Liver (tissue), 9 donors: ENCODE data around the gene INPP4B. TPM values are rescaled to one million over a fixed set of nuclear protein-coding genes. Genes with fewer than 3 reads are reported as not detected.

Source experiments
- DNase-seq: peaks from one replicate; pipeline ENCODE4 v3.0.0-alpha.2; 2017; ENCODE audit warnings: low spot score
- H3K27ac ChIP-seq, 2 donors: one replicate each; pipeline ENCODE4 v1.7.0; 2013; ENCODE audit warnings: inconsistent platforms in 2 of 2, low read length in 2 of 2, control low read depth in 1 of 2, low read depth in 1 of 2, mild to moderate bottlenecking in 1 of 2
- H3K27me3 ChIP-seq, 4 donors: one replicate each; pipeline versions ENCODE4 v1.6.1 to v1.7.0; 2013; ENCODE audit warnings: low read length in 3 of 4, inconsistent platforms in 1 of 4, mild to moderate bottlenecking in 1 of 4, moderate library complexity in 1 of 4; ENCODE audit not compliant: control insufficient read depth in 4 of 4, insufficient read depth in 4 of 4
- H3K36me3 ChIP-seq, 4 donors: one replicate each; pipeline versions ENCODE4 v1.6.1 to v1.7.0; 2013; ENCODE audit warnings: low read length in 3 of 4, mild to moderate bottlenecking in 3 of 4, low read depth in 1 of 4, moderate library complexity in 1 of 4; ENCODE audit not compliant: control insufficient read depth in 4 of 4, insufficient read depth in 3 of 4
- H3K4me1 ChIP-seq, 4 donors: one replicate each; pipeline versions ENCODE4 v1.6.1 to v1.7.0; 2013; ENCODE audit warnings: low read length in 3 of 4, mild to moderate bottlenecking in 3 of 4, moderate library complexity in 1 of 4; ENCODE audit not compliant: control insufficient read depth in 4 of 4, insufficient read depth in 4 of 4
- H3K4me3 ChIP-seq, 3 donors: one replicate each; pipeline versions ENCODE4 v1.6.1 to v1.7.0; 2013; ENCODE audit warnings: low read length in 3 of 3, control low read depth in 1 of 3, low read depth in 1 of 3, mild to moderate bottlenecking in 1 of 3
- H3K9ac ChIP-seq, 2 donors: one replicate each; pipeline ENCODE4 v1.7.0; 2013; ENCODE audit warnings: low read length in 2 of 2, mild to moderate bottlenecking in 2 of 2, moderate library complexity in 2 of 2, control low read depth in 1 of 2, low read depth in 1 of 2
- H3K9me3 ChIP-seq, 4 donors: one replicate each; pipeline versions ENCODE4 v1.6.1 to v1.7.0; 2013; ENCODE audit warnings: low read length in 3 of 4; ENCODE audit not compliant: control insufficient read depth in 4 of 4
- CTCF ChIP-seq: fragments of 150-350 bp; IDR thresholded peaks from 2 replicates; pipeline ENCODE4 v1.5.1; 2017; ENCODE audit warnings: improper control_type of control experiment, low read depth, low read length; ENCODE audit not compliant: missing input control
- GABPA ChIP-seq, 2 donors: IDR thresholded peaks in 1 of 2; conservative IDR thresholded peaks in 1 of 2; 2 replicates each; pipeline ENCODE4 v1.6.1; 2016; ENCODE audit warnings: antibody characterized with exemption in 2 of 2, mild to moderate bottlenecking in 1 of 2, moderate library complexity in 1 of 2
- HNF4A ChIP-seq, 2 donors: conservative IDR thresholded peaks; 2 replicates each; pipeline ENCODE4 v1.6.1; 2016; ENCODE audit warnings: antibody characterized with exemption in 2 of 2, mild to moderate bottlenecking in 2 of 2
- MAX ChIP-seq: IDR thresholded peaks from 2 replicates; pipeline ENCODE4 v1.6.1; 2016; ENCODE audit warnings: antibody characterized with exemption
- NR2F2 ChIP-seq: IDR thresholded peaks from 2 replicates; pipeline ENCODE4 v1.6.1; 2016; ENCODE audit warnings: antibody characterized with exemption
- RAD21 ChIP-seq, 2 donors: IDR thresholded peaks; 2 replicates each; pipeline ENCODE4 v1.6.1; 2016; ENCODE audit warnings: antibody characterized with exemption in 2 of 2, mild to moderate bottlenecking in 2 of 2
- RXRA ChIP-seq, 2 donors: IDR thresholded peaks; 2 replicates each; pipeline ENCODE4 v1.6.1; 2017 to 2018; ENCODE audit warnings: antibody characterized with exemption in 2 of 2, mild to moderate bottlenecking in 1 of 2
- SP1 ChIP-seq: IDR thresholded peaks from 2 replicates; pipeline ENCODE4 v1.6.1; 2018; ENCODE audit warnings: antibody characterized with exemption, mild to moderate bottlenecking
- TAF1 ChIP-seq: conservative IDR thresholded peaks from 2 replicates; pipeline ENCODE4 v1.6.1; 2016; ENCODE audit warnings: antibody characterized with exemption, mild to moderate bottlenecking
- WGBS: extraction: QIAGEN DNeasy Blood & Tissue Kit; methylation state at CpG from one replicate; pipeline ENCODE4 v1.1.7; 2013; 5-methylcytosine and 5-hydroxymethylcytosine counted together
- polyA plus RNA-seq, 2 donors: library from polyadenylated mRNA; stranded (reverse) in 1 of 2; unstranded in 1 of 2; fragments of 200-250 nt in 1 of 2; fragments of >200 nt in 1 of 2; fragmentation: Nextera tagmentation in 1 of 2; extraction: Ambion mirVana in 1 of 2; gene quantifications; one replicate each; pipeline versions ENCODE4 v1.2.1 to v1.2.3, GENCODE V29; 2013 to 2015
- total RNA-seq, 2 donors: library from RNA; depleted of rRNA; stranded (reverse); fragments of >200 nt; gene quantifications; one replicate each; pipeline ENCODE4 v1.2.3, GENCODE V29; 2014
- TF ChIP-seq, protein P1 (sequence below): IDR thresholded peaks from 2 replicates; pipeline ENCODE4 v1.6.1; 2016; ENCODE audit warnings: antibody characterized with exemption
- donor health status: healthy.
- donor health status: healthy.
- donor health status: healthy.
- donor health status: healthy.
- donor health status: healthy.

INPP4B gene
- total and polyA plus RNA-seq, 4 donors, result 0.43 to 2.8 (median 1.6) TPM

DNA sequence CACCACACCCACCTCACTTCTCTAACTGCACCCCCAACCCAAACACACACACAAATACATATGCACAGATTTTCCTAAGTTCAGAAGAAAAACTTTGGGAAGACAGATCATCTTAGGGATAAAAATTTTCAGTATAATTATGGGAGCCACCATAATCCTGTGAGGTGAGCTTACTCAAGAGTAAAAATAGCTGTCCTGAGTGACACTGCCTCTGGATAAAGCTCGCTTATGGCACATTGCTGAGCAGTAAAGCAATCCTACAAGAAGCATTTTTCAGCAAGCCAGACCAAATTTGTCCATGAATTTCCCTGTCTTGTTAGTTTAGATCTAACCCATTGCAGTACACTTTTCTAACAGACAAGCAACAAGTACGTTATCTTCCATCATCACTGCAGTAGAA, 83.8 kb downstream of the INPP4B start:
- no peaks in the 10 kb centered on the region for H3K9me3 ChIP-seq
- no peak overlapping the region for H3K4me3 ChIP-seq
- DNase-seq, result no peak
- no peaks in the 10 kb centered on the region for H3K36me3 ChIP-seq
- H3K27ac ChIP-seq, result no peak overlapping the region
- no peaks in the 10 kb centered on the region for H3K27me3 ChIP-seq
- H3K9ac ChIP-seq, result no peak overlapping the region
- H3K4me1 ChIP-seq, result no peaks in the 10 kb centered on the region
- 76% methylated on average over 2 of the region's 2 CpGs for WGBS
- TF ChIP-seq CTCF (no peak), GABPA (IDR thresholded peaks at IDR 0.05 in 1 of 2, conservative IDR thresholded peaks at IDR 0.05 in 1 of 2) (no peak), RAD21 (IDR thresholded peaks at IDR 0.05) (no peak), RXRA (IDR thresholded peaks at IDR 0.05) (no peak)

DNA sequence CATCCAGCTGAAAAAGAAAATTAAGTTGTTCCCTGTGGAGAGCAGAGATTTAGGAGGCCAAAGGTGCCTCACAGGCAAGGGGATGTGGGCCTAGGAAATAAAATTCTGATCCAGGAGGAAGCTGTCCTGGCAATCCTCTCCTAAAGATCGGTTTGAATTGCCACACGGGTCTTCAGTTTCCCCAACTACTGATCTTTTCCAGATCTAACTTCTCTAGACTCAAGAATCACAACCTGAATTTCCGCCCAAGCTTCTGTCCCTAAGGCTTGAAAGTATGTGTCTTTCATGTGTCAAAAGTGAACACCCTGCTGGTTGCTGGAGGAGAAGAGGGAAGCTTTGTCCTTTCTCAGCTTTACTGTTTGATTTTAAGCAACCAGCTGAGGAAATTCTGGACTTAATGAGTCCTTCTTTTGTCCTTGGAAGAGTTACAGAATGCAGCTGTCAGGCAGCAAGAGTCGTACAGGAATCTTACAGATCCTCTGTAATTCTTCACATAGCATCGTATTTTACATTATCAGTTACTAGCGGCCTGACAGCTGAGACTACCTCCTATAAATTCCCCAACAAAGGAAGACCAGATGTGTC, 93.8 kb downstream of the INPP4B start:
- DNase-seq, result no peak
- no peaks in the 10 kb centered on the region for H3K36me3 ChIP-seq
- no peak overlapping the region for H3K4me3 ChIP-seq
- H3K9me3 ChIP-seq, result no peaks in the 10 kb centered on the region
- TF ChIP-seq MAX (no peak), GABPA (IDR thresholded peaks at IDR 0.05 in 1 of 2, conservative IDR thresholded peaks at IDR 0.05 in 1 of 2) (no peak), TAF1 (no peak), RXRA (IDR thresholded peaks at IDR 0.05) (no peak)
- TF ChIP-seq, protein P1, sequence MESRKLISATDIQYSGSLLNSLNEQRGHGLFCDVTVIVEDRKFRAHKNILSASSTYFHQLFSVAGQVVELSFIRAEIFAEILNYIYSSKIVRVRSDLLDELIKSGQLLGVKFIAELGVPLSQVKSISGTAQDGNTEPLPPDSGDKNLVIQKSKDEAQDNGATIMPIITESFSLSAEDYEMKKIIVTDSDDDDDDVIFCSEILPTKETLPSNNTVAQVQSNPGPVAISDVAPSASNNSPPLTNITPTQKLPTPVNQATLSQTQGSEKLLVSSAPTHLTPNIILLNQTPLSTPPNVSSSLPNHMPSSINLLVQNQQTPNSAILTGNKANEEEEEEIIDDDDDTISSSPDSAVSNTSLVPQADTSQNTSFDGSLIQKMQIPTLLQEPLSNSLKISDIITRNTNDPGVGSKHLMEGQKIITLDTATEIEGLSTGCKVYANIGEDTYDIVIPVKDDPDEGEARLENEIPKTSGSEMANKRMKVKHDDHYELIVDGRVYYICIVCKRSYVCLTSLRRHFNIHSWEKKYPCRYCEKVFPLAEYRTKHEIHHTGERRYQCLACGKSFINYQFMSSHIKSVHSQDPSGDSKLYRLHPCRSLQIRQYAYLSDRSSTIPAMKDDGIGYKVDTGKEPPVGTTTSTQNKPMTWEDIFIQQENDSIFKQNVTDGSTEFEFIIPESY, result no peak
- WGBS, result 69% methylated on average over 6 of the region's 6 CpGs
- peaks cover 0 to 3% (median 0%) of the 10 kb centered on the region in 4 donors for H3K27me3 ChIP-seq
- H3K9ac ChIP-seq, result no peak overlapping the region
- no peaks in the 10 kb centered on the region for H3K4me1 ChIP-seq
- no peak overlapping the region for H3K27ac ChIP-seq

DNA sequence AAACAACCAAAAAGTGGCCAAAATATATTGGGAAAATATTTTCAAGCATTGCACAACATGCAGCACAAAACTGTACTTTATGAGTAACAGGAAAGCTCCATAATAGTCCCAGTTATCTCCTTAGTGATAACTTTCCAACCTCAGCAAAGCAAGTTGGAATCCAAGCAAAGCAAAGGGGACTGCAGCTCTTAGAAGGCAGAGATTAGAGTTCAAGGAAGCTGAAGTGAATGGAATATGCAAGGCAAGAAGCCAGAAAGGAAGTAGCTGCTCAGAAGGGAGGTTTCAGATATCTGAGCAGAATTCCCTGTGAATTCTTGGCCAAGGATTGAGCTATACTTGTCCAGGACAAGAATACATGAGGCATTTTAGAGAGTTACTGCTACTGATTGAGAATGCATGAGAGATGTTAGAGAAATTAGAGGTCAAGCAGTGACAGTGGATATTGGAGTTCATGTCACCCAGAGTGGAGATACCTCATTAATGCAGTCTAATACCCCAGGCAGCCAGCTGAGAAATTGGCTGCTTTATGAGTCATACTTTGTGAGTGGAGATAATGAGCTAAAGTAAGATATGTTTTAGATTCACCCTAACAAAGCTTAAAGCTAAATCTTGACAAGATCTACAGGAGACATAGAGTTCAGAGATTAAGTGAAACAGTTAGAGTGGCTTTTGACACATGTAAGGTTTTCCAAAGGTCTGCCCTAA, 102.8 kb downstream of the INPP4B start:
- no peaks in the 10 kb centered on the region for H3K27me3 ChIP-seq
- DNase-seq, result no peak
- H3K9ac ChIP-seq, result no peak overlapping the region
- no peak overlapping the region for H3K4me3 ChIP-seq
- no peak for TF ChIP-seq RXRA (IDR thresholded peaks at IDR 0.05)
- peak; percentile 93 for TF ChIP-seq NR2F2
- TF ChIP-seq SP1, result peak; percentile 27
- no peak for TF ChIP-seq HNF4A (conservative IDR thresholded peaks at IDR 0.05)
- H3K27ac ChIP-seq, result no peak overlapping the region
- H3K36me3 ChIP-seq, result no peaks in the 10 kb centered on the region
- no peaks in the 10 kb centered on the region for H3K4me1 ChIP-seq
- no peaks in the 10 kb centered on the region for H3K9me3 ChIP-seq
